Muscle layer of colon (tissue), 2 donors: ENCODE measurements around the gene CEACAM16.

Experiments used
- H3K27ac ChIP-seq: one replicate; pipeline ENCODE4 v1.7.0; 2013; ENCODE audit warnings: low read depth, mild to moderate bottlenecking, low read length, moderate library complexity
- H3K27me3 ChIP-seq, 2 donors: one replicate each; pipeline ENCODE4 v1.7.0; 2013; ENCODE audit warnings: low read length in 2 of 2, mild to moderate bottlenecking in 2 of 2; ENCODE audit not compliant: insufficient read depth in 2 of 2, control insufficient read depth in 1 of 2
- H3K36me3 ChIP-seq: one replicate; pipeline ENCODE4 v1.7.0; 2013; ENCODE audit warnings: mild to moderate bottlenecking, low read length; ENCODE audit not compliant: insufficient read depth
- H3K4me1 ChIP-seq: one replicate; pipeline ENCODE4 v1.7.0; 2013; ENCODE audit warnings: mild to moderate bottlenecking, low read length; ENCODE audit not compliant: insufficient read depth
- H3K4me3 ChIP-seq, 2 donors: one replicate each; pipeline ENCODE4 v1.7.0; 2013; ENCODE audit warnings: low read length in 2 of 2, low read depth in 1 of 2, mild to moderate bottlenecking in 1 of 2, moderate library complexity in 1 of 2
- H3K9ac ChIP-seq: one replicate; pipeline ENCODE4 v1.7.0; 2013; ENCODE audit warnings: low read length
- H3K9me3 ChIP-seq: one replicate; pipeline ENCODE4 v1.7.0; 2013; ENCODE audit warnings: mild to moderate bottlenecking, low read length
- donor health status: abdominal sarcoma.
- donor health status: Adenocarcinoma of cecum.

CEACAM16 gene

GRCh38 chr19:44745341-44745831, 46.4 kb downstream of the CEACAM16 start:
- H3K36me3 ChIP-seq: no peaks in the 10 kb centered on the region
- no peaks in the 10 kb centered on the region for H3K9me3 ChIP-seq
- H3K9ac ChIP-seq: no peak overlapping the region
- H3K27me3 ChIP-seq: no peaks in the 10 kb centered on the region
- peak overlapping the region; percentile 68 for H3K27ac ChIP-seq
- peaks cover 57% of the 10 kb centered on the region for H3K4me1 ChIP-seq
- no peak overlapping the region for H3K4me3 ChIP-seq

- no peaks in the 10 kb centered on the region for H3K9me3 ChIP-seq
- no peaks in the 10 kb centered on the region for H3K27me3 ChIP-seq
- H3K9ac ChIP-seq: no peak overlapping the region
- H3K4me3 ChIP-seq: no peak overlapping the region
- H3K36me3 ChIP-seq: no peaks in the 10 kb centered on the region
- peak overlapping the region; percentile 99 for H3K27ac ChIP-seq
- H3K4me1 ChIP-seq: peaks cover 62% of the 10 kb centered on the region
Measured at GRCh38 chr19:44745887-44746600, 47.1 kb downstream of the CEACAM16 start.

GRCh38 chr19:44746616-44746945, 47.6 kb downstream of the CEACAM16 start:
- H3K27me3 ChIP-seq: no peaks in the 10 kb centered on the region
- peak overlapping the region; percentile 64 for H3K9ac ChIP-seq
- H3K4me3 ChIP-seq: no peak overlapping the region
- H3K27ac ChIP-seq: peak overlapping the region; percentile 99
- no peaks in the 10 kb centered on the region for H3K9me3 ChIP-seq
- H3K36me3 ChIP-seq: peaks cover 5% of the 10 kb centered on the region
- H3K4me1 ChIP-seq: peaks cover 60% of the 10 kb centered on the region

GRCh38 chr19:44746946-44747738, 48.2 kb downstream of the CEACAM16 start:
- H3K4me3 ChIP-seq: peak overlapping the region; percentile 66 to 71
- peaks cover 58% of the 10 kb centered on the region for H3K4me1 ChIP-seq
- H3K27me3 ChIP-seq: no peaks in the 10 kb centered on the region
- H3K9me3 ChIP-seq: no peaks in the 10 kb centered on the region
- H3K36me3 ChIP-seq: peaks cover 9% of the 10 kb centered on the region
- peak overlapping the region; percentile 64 for H3K9ac ChIP-seq
- peak overlapping the region; percentile 99 for H3K27ac ChIP-seq

- peak overlapping the region; percentile 66 to 71 for H3K4me3 ChIP-seq
- H3K4me1 ChIP-seq: peaks cover 57% of the 10 kb centered on the region
- H3K9ac ChIP-seq: peak overlapping the region; percentile 58
Measured at GRCh38 chr19:44747739-44748425, 48.9 kb downstream of the CEACAM16 start.

GRCh38 chr19:44748426-44749254, 49.7 kb downstream of the CEACAM16 start, which contains the start of gene BCL3:
BCL3 (plus strand) TSS chr19:44748708; CDS start chr19:44748791, 83 bp downstream.
- no peaks in the 10 kb centered on the region for H3K27me3 ChIP-seq
- no peaks in the 10 kb centered on the region for H3K9me3 ChIP-seq
- H3K27ac ChIP-seq: peak within 1 kb of the TSS; percentile 99
- peaks cover 15% of the 10 kb centered on the region for H3K36me3 ChIP-seq
- H3K9ac ChIP-seq: peak within 1 kb of the TSS; percentile 95
- H3K4me3 ChIP-seq: peak within 1 kb of the TSS; percentile 66 to 71
- H3K4me1 ChIP-seq: peaks cover 56% of the 10 kb centered on the region

More at GRCh38 chr19:44747739-44748425, 48.9 kb downstream of the CEACAM16 start:
- Histone ChIP-seq H3K27ac (peak overlapping the region; percentile 99), H3K36me3 (peaks cover 15% of the 10 kb centered on the region), H3K27me3 (no peaks in the 10 kb centered on the region), H3K9me3 (no peaks in the 10 kb centered on the region)

- no peaks in the 10 kb centered on the region for H3K27me3 ChIP-seq
- H3K4me1 ChIP-seq: peaks cover 60% of the 10 kb centered on the region
- peak overlapping the region; percentile 24 to 68 for H3K4me3 ChIP-seq
- H3K9me3 ChIP-seq: no peaks in the 10 kb centered on the region
- H3K36me3 ChIP-seq: peaks cover 15% of the 10 kb centered on the region
- H3K9ac ChIP-seq: peak overlapping the region; percentile 95
- H3K27ac ChIP-seq: peak overlapping the region; percentile 79
Measured at GRCh38 chr19:44749292-44749691, 50.3 kb downstream of the CEACAM16 start.

GRCh38 chr19:44749994-44750393, 51.0 kb downstream of the CEACAM16 start:
- H3K9me3 ChIP-seq: no peaks in the 10 kb centered on the region
- H3K4me1 ChIP-seq: peaks cover 61% of the 10 kb centered on the region
- H3K27ac ChIP-seq: peak overlapping the region; percentile 79
- peak overlapping the region; percentile 95 for H3K9ac ChIP-seq
- H3K27me3 ChIP-seq: no peaks in the 10 kb centered on the region
- H3K4me3 ChIP-seq: peak overlapping the region; percentile 24 to 68
- H3K36me3 ChIP-seq: peaks cover 15% of the 10 kb centered on the region

GRCh38 chr19:44752123-44752815, 53.3 kb downstream of the CEACAM16 start:
- H3K4me3 ChIP-seq: peak overlapping the region in 1 of 2 donors; percentile 12
- H3K9ac ChIP-seq: peak overlapping the region; percentile 9
- peaks cover 15% of the 10 kb centered on the region for H3K36me3 ChIP-seq
- peaks cover 64% of the 10 kb centered on the region for H3K4me1 ChIP-seq
- H3K9me3 ChIP-seq: no peaks in the 10 kb centered on the region
- H3K27ac ChIP-seq: peak overlapping the region; percentile 56
- no peaks in the 10 kb centered on the region for H3K27me3 ChIP-seq
